Measurements from ENCODE around the gene TMEM208. TPM values are rescaled to one million over a fixed set of nuclear protein-coding genes. Genes with fewer than 3 reads are reported as not detected.
A peak's percentile ranks its signal among the peaks of the same experiment; 100 is the strongest.

TMEM208 gene
- total RNA-seq, 1 donor from 2014 or later: 11.5 TPM

DNA sequence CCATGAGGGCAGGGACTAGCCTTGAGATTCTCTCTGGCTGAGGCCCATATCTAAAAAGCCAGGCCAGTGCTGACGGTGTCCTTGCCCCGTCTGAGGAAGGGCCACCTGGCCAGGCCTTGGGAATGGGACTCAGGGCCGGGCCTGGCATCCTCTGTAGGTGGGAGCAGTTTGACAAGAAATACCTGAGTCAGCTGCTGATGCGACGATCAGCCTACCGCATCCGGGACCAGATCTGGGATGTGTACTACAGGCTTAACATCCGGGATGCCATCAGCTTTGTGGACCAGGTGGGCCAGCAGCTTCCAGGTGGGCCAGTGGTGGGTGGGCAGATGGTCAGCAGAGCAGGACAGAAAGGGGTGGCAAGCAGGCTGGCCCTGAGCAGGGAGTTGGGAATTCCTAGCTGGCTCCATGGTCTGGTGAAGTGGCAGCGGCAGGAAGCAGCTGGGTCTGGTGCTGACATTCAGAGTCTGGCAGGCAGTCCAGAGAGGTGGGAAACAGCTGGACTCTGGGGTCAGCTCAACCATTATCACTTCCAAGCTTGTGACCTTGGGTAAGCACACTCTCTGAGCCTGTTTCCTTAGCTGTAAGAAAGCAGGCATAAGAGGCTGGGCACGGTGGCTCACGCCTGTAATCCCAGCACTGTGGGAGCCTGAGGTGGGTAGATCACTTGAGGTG, 31.4 kb downstream of the TMEM208 start:
- no peak for DNase-seq
- TF ChIP-seq, protein P1, sequence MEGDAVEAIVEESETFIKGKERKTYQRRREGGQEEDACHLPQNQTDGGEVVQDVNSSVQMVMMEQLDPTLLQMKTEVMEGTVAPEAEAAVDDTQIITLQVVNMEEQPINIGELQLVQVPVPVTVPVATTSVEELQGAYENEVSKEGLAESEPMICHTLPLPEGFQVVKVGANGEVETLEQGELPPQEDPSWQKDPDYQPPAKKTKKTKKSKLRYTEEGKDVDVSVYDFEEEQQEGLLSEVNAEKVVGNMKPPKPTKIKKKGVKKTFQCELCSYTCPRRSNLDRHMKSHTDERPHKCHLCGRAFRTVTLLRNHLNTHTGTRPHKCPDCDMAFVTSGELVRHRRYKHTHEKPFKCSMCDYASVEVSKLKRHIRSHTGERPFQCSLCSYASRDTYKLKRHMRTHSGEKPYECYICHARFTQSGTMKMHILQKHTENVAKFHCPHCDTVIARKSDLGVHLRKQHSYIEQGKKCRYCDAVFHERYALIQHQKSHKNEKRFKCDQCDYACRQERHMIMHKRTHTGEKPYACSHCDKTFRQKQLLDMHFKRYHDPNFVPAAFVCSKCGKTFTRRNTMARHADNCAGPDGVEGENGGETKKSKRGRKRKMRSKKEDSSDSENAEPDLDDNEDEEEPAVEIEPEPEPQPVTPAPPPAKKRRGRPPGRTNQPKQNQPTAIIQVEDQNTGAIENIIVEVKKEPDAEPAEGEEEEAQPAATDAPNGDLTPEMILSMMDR (IDR thresholded peaks at IDR 0.05; ENCODE audit: borderline replicate concordance): no peak
- intact Hi-C loops (cut with micrococcal nuclease): no loop called here

DNA sequence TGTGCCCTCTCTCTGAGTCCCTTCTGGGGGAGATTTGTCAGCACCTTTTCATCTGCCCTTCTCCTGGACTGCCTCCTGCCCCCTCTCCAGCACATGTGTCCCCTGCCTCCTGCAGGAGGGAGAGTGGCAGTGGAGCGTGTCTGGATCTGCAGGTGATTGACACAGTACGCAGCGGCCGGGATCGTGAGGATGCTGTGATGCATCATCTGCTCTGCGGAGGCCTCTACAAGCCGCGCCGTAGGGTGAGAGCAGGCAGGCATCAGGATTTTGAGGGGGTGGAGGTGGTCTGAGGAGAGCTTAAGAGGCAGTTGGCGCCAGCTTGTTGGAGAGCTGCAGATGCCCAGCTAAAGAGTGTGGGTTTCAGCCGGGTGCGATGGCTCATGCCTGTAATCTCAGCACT, 32.8 kb downstream of the TMEM208 start:
- peaks cover 7% of the 10 kb centered on the region for H3K4me1 ChIP-seq
- TF ChIP-seq, protein P1 (IDR thresholded peaks at IDR 0.05; ENCODE audit: borderline replicate concordance): no peak
- no peaks in the 10 kb centered on the region for H3K36me3 ChIP-seq
- H3K27ac ChIP-seq (replicated peaks): no peak overlapping the region
- intact Hi-C loops (cut with micrococcal nuclease): no loop called here
- DNase-seq: no peak
- no peaks in the 10 kb centered on the region for H3K9me3 ChIP-seq (replicated peaks)
- no peak overlapping the region for H3K4me3 ChIP-seq
- no peaks in the 10 kb centered on the region for H3K27me3 ChIP-seq (ENCODE audit: low read depth)

More for the DNA sequence above, 31.4 kb downstream of the TMEM208 start:
- H3K9me3 ChIP-seq (replicated peaks): no peaks in the 10 kb centered on the region
- H3K36me3 ChIP-seq: no peaks in the 10 kb centered on the region
- H3K4me3 ChIP-seq: no peak overlapping the region
- no peaks in the 10 kb centered on the region for H3K27me3 ChIP-seq (ENCODE audit: low read depth)
- no peak overlapping the region for H3K27ac ChIP-seq (replicated peaks)
- H3K4me1 ChIP-seq: peaks cover 7% of the 10 kb centered on the region

DNA sequence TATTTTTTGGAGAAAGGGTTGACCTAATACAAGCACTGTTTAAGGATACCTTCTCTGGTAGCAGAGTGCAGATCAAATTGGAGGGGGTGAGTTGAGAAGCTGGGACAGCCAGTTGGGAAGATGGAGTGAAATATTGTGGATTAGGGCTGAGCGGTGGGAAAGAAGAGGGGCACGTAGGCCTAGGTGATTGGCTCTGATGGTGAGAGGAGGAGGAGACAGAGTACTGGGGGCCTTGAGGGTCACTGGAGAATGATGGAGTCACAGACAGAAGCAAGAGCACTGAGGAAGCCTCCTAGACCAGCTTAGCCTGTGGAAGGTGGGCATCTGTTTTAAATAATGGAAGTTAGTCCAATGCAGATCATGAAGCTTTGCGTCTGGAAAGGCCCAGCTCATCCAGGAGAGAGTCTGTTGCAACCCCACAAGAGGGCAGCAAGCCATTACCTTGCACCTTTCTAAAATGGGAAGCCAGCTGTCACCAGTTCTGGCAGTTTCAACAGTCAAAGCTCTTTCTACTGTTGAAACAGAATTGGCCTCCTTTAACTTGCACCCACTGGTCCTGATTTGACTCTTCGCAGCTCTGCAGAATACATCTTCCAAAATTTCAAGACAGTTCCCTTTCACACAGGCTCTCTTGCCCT, 33.6 kb downstream of the TMEM208 start:
- Histone ChIP-seq H3K4me3 (no peak overlapping the region), H3K27ac (replicated peaks) (no peak overlapping the region), H3K4me1 (peaks cover 7% of the 10 kb centered on the region), H3K27me3 (ENCODE audit: low read depth) (no peaks in the 10 kb centered on the region), H3K36me3 (no peaks in the 10 kb centered on the region), H3K9me3 (replicated peaks) (no peaks in the 10 kb centered on the region)
- TF ChIP-seq, protein P1 (IDR thresholded peaks at IDR 0.05; ENCODE audit: borderline replicate concordance): peak; percentile 70
- intact Hi-C loops (cut with micrococcal nuclease): no loop called here
- DNase-seq: no peak

DNA sequence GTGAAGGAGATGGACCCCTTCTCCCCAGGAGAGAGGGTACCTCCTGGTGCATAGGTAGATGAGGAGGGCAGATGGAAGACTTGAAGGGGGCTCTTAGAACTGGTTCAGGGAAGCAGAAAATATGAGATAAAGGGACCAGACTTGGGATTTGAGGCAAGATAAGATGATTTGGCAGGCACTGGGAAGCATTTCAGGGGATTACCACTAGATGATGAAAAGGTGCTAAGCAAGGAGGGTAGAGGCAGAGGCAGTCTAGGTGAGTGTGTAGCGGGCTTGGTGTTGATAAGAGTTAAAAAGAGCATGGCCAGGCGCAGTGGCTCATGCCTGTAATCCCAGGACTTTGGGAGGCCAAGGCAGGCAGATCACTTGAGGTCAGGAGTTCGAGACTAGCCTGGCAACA, 36.3 kb downstream of the TMEM208 start:
- DNase-seq: no peak

DNA sequence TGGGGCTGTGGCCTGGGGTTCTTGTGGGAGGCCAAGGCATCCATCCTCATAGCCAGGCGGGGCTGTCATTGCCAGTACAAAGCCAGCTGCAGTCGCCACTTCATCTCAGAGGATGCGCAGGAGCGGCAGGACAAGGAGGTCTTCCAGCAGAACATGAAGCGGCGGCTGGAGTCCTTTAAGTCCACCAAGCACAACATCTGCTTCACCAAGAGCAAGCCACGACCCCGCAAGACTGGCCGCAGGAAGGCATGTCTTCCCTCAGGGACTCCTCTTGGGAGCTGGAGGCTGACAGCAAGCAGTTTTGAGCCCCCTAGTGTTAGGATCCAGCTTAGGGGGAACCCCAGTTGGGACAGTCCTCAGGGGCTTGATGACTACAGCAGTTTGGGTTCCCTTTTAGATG, 37.3 kb downstream of the TMEM208 start:
- peaks cover 7% of the 10 kb centered on the region for H3K4me1 ChIP-seq
- TF ChIP-seq, protein P1 (IDR thresholded peaks at IDR 0.05; ENCODE audit: borderline replicate concordance): no peak
- intact Hi-C loops (cut with micrococcal nuclease): no loop called here

More for the DNA sequence above, 36.3 kb downstream of the TMEM208 start:
- no peak overlapping the region for H3K4me3 ChIP-seq
- TF ChIP-seq, protein P1 (IDR thresholded peaks at IDR 0.05; ENCODE audit: borderline replicate concordance): no peak
- no peak overlapping the region for H3K27ac ChIP-seq (replicated peaks)
- H3K9me3 ChIP-seq (replicated peaks): no peaks in the 10 kb centered on the region
- H3K27me3 ChIP-seq (ENCODE audit: low read depth): peaks cover 5% of the 10 kb centered on the region
- intact Hi-C loops (cut with micrococcal nuclease): no loop called here
- no peaks in the 10 kb centered on the region for H3K36me3 ChIP-seq
- H3K4me1 ChIP-seq: peaks cover 7% of the 10 kb centered on the region

More for the DNA sequence above, 37.3 kb downstream of the TMEM208 start:
- Histone ChIP-seq H3K27me3 (ENCODE audit: low read depth) (peaks cover 5% of the 10 kb centered on the region), H3K4me3 (no peak overlapping the region), H3K36me3 (no peaks in the 10 kb centered on the region), H3K9me3 (replicated peaks) (no peaks in the 10 kb centered on the region), H3K27ac (replicated peaks) (no peak overlapping the region)
- no peak for DNase-seq

Measured in left ventricle myocardium inferior (tissue), 1 donor.